ENCODE measurements around the gene LRMDA.

DNA sequence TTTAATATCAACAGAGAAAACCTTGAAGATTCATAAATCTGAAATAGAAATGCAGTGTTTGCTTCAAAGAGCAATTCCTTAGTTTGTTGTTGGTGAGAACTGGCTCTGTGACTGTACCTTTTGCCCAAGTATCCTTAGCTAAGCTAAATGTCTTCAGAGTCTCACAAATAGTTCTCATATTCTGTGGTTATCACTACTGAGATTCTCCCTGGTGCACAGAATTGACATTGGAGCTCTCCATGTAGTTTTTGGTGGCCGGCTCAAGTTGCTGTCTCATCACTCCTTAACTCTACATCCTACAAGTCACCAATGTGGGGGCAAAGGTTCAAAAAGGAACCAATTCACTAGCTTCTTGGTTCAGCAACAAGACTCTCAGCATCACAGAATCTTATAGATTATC is 780.3 kb downstream of the LRMDA start:
- TF ChIP-seq, protein P1, sequence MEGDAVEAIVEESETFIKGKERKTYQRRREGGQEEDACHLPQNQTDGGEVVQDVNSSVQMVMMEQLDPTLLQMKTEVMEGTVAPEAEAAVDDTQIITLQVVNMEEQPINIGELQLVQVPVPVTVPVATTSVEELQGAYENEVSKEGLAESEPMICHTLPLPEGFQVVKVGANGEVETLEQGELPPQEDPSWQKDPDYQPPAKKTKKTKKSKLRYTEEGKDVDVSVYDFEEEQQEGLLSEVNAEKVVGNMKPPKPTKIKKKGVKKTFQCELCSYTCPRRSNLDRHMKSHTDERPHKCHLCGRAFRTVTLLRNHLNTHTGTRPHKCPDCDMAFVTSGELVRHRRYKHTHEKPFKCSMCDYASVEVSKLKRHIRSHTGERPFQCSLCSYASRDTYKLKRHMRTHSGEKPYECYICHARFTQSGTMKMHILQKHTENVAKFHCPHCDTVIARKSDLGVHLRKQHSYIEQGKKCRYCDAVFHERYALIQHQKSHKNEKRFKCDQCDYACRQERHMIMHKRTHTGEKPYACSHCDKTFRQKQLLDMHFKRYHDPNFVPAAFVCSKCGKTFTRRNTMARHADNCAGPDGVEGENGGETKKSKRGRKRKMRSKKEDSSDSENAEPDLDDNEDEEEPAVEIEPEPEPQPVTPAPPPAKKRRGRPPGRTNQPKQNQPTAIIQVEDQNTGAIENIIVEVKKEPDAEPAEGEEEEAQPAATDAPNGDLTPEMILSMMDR (IDR thresholded peaks at IDR 0.05 in 2 of 3, conservative IDR thresholded peaks at IDR 0.05 in 1 of 3; ENCODE audit: borderline replicate concordance in 1 of 3, insufficient read depth in 1 of 3, low read depth in 2 of 3, low read length in 2 of 3) = no peak
- TF ChIP-seq POLR2A (IDR thresholded peaks at IDR 0.05; ENCODE audit: borderline replicate concordance, extremely low read depth, insufficient read depth, insufficient read length) = no peak

Measured in HCT116 (cell line).